Stimulated activated CD8-positive, alpha-beta memory T cell treated with anti-CD3 and anti-CD28 coated beads, Interleukin-15, amount 100 ng/mL, for 24 hours (primary cell): ENCODE data around the gene HSPA4.
"Not testable (repeated sequence)": the region's sequence is repeated elsewhere in the genome, so short reads cannot be mapped to it uniquely, and the experiment has no call there.

Experiments used
- DNase-seq: peaks from one replicate; pipeline ENCODE4 v3.0.0-alpha.2; 2020; ENCODE audit warnings: low read depth

Gene HSPA4

DNA sequence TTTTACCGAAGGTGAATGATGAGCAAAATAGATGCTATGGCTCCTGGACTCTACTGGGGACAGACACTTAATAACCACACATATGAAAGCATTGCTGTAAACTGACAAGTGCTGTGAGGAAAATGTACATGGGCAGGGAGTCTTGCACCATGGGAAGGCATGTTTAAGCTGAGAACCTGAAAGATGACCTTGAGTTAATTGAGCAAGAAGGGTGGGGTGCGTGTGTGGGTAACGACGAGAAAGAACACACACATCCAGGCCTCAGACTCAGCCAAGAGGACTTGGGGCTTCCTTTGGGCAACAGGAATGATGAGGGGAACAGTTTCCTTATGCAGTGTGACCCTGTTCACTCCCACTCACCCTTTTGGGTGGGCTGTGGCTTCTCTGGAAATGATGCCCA lies 73.1 kb downstream of the HSPA4 start:
- DNase-seq: no peak

DNA sequence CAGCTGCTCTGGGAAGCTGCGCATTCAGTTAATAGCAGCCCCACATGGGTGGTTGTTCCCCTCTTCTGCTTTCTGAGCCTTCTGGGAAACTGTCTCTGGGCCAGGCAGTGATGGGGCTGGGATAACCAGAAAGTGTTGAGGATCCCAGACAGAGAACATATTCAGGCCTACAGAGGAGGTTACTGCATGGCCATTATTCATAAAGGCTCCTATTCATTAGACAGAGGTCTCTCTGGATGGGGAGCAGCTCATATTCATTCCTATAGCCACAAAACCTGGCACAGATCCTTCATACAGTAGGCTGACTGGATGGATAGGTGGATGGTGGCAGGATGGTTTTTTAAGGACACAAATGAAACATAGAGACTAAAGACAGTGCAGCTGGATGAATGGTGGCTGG lies 76.3 kb downstream of the HSPA4 start:
- DNase-seq: no peak

DNA sequence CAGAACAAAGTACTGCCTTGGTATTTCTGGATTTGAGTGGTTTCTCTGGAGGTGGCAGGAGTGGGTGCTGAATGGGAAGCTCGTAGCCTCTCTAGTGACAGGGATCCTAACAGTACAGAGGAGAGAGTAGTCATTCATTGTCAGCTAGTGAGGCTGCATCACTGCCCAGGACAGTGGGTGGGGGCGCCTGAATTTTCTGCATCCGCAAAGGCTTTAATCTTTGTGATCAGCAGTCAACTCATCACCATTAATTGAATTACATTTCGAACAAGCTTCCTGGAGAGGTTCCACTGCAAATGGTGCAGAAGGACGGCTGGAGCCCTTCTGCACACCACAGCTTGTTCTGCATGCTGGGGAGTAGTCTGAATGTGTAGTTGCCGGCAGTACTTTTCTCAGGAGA lies 77.5 kb downstream of the HSPA4 start:
- DNase-seq: no peak

DNA sequence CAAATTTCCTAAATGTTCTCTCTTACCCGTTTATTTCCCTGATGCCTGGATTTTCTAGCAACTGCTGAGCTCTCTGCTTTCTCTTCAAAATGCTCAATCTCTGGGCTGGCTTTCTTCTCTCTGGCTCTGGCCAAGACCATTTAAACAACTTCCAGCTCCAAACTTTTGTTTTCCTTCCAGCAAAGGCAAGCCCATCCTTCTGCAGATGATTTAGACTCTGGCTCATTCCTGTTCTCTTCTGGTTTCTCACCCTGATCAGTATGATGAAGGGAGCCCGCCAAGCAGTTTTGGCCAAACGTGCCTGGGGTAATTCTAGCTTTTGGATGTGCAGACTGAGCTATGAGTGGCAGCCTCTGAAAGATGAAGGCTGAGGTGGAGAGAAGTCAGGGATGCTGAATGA lies 78.1 kb downstream of the HSPA4 start:
- no peak for DNase-seq

DNA sequence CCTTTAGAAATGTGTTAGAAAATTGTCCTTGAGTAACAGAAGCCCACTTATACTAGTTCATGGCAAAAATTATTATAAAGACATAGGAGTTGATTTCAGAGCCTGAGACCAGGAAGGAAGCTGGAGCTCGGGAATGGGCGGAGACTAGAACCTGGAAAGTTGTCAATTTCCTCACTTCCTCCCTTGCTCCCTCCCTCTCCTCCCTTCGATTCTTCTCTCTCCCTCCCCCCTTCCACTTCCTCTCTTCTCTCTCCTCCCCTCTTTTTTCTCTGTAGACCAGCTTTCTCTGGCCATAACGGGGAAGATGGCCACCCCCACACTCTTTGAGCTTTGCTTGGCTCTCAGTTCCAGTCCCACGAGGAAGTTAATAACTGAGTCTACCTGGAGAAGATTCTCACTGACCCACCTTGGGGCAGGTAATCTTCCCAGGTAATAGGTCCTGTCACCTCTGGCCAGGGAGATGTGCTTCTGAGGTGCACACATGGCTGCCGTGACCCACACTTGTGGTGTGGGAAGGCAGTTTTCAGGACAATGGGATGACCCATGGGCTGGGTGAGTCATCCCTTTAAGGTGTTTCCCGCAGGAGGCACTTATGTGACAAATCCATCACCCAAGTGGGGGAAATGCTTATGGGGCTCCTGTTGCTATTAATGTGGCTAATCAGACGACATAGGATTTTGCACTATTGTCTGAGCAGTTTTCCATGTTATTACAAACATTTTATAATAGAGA lies 78.7 kb downstream of the HSPA4 start:
- no peak for DNase-seq

DNA sequence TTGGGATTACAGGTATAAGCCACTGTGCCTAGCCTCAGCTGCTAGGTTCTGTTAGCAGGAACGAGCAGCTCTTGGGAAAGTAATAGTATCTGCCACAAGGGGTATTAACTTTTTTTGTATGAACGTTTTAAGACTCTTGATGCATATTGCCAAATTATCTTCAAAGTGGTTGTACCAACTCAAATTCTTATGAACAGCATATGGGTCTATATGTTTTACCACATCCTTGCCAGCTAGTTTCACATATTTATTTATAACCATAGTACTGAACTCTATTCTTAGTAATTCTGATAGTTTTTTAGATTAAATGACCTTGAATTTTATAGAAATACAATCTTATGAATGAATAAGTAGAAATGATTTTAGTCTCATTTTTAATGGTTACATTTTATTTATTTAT lies 80.9 kb downstream of the HSPA4 start:
- DNase-seq: no peak

DNA sequence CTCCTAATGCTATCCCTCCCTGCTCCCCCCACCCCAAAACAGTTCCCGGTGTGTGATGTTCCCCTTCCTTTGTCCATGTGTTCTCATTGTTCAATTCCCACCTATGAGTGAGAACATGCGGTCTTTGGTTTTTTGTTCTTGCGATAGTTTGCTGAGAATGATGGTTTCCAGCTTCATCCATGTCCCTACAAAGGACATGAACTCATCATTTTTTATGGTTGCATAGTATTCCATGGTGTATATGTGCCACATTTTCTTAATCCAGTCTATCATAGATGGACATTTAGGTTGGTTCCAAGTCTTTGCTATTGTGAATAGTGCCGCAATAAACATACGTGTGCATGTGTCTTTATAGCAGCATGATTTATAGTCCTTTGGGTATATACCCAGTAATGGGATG lies 81.4 kb downstream of the HSPA4 start:
- not testable (repeated sequence) for DNase-seq

DNA sequence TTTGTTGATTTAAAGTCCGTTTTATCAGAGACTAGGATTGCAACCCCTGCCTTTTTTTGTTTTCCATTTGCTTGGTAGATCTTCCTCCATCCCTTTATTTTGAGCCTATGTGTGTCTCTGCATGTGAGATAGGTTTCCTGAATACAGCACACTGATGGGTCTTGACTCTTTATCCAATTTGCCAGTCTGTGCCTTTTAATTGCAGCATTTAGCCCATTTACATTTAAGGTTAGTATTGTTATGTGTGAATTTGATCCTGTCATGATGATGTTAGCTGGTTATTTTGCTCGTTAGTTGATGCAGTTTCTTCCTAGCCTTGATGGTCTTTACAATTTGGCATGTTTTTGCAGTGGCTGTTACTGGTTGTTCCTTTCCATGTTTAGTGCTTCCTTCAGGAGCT lies 85.1 kb downstream of the HSPA4 start:
- DNase-seq: not testable (repeated sequence)

DNA sequence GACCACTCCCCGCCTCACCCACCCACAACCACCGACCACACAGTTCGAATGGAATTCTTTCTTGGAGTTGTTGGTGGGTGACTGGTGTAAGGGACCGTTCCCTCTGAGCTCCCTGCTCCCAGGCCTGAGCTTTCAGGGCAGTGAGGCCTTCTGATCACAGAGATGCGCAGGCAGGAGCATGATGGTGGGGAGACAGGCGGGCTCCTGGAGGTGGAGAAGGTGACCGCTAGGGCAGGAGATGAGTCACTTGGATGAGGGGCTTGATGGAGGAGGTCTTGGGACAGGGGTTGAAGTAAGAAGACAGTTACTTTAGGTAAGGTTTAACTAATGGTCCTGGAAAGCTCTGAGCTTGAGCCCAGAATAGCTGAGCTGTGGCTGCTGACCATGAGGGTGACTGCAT lies 88.5 kb downstream of the HSPA4 start:
- DNase-seq: no peak

DNA sequence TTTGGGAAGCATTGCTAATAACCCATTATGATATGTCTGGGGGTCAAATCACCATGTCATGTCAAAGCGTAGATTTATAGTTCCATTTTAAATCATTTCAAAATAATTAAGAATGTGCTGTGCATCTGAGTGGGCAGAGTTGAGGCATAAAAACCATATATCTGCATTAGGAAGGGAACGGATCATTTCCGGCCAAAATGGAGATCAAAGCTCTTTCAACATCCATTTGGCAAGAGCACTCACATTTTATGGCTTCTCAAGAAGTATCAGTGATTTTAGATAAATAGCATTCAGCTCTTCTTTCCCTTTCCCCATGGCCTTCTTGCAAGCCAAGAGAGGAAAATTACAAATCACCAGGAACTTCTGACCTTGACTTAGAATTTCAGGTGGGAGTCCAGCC lies 89.9 kb downstream of the HSPA4 start:
- DNase-seq: no peak

DNA sequence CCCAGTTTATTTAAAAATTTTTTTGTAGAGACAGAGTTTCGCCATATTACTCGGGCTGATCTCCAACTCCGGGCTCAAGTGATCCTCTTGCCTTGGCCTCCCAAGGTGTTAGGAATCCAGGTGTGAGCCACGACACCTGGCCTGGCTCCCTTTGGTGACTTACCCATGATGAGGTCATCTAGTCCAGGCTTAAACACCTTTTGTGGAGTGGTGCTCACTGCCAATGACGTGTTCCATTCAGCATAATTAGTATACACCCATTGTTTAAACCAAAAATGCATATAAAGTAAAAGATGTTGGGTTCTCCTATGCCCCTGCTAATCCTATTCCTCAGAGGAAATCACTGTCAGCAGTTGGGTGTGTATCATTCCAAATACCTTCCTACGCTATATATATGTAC lies 91.0 kb downstream of the HSPA4 start:
- no peak for DNase-seq

DNA sequence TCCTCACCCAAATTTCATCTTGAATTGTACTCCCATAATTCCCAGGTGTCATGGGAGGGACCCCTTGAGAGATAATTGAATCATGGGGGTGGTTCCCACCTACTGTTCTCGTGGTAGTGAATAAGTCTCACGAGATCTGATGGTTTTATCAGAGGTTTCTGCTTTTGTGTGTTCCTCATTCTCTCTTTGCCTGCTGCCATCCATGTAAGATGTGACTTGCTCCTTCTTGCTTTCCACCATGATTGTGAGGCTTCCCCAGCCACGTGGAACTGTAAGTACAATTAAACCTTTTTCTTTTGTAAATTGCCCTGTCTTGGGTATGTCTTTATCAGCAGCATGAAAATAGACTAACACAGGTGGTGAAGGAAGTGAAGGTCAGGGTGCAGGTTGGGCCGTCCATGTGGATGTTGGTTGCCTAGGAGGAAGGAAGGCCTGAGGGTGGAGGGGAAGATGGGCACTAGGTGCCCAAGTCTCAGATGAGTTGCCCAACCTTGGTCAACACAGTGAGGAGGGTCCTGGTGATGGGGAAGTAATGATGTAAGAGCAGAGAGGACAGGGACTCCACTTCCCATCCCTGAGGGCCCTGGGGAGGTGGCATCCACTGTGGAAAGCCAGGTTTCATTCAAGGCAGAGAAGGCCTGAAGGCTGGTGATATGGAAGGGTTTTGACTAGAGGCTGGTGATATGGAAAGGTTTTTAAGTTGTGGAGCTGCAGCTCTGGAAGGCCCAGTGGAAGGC lies 92.6 kb downstream of the HSPA4 start:
- no peak for DNase-seq

DNA sequence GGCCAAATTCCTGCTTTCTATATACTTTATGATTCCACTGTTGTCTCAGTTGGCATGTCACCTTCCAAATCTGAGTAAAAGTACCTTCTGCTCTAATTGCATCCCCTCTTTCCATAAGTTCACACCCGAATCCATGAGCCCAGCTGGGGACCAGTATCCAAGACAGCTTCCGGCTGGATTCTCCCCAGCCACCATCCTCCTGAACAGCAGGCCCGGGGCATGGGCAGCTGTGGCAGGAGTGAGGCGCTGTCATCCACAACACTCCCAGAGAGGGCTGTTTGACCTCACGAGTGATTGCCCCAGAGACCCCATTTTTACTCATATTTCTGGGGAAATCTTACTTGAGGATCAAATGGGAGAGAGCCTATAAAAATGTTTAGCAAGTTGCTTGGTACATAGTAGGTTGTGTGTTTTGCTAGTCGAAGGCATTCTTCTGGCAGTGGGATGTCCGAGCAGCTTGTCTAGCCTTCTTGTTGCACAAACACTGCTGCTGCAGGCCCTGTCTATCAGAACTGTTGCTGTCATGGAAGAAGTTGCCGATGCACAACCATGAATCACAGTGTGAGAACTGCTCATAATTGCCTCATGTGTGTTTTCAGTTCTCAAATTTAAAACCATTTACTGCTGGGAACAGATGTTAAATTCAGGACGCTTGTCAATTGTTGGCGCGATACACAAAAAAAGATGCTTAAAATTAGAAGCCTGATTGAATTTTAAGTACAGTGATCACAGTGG lies 93.8 kb downstream of the HSPA4 start:
- no peak for DNase-seq

DNA sequence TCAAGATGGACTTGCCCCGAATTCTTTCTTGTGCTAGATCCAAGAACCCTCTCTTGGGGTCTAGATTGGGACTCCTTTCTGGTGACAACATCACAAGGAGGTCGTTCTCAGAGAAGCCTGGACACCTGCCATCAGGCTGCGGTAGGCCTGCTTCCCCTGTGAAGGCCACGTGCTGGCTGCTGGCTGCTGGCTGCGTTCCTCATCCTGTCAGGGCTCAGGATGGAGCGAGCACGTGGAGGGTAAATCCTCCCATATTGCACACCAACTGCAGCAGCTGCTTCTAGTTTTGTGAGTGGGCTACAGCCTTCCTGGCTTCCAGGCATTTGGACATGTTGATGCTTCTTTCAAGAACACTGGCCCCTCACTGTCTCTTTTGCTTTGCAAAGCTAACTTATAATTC lies 95.6 kb downstream of the HSPA4 start:
- no peak for DNase-seq

DNA sequence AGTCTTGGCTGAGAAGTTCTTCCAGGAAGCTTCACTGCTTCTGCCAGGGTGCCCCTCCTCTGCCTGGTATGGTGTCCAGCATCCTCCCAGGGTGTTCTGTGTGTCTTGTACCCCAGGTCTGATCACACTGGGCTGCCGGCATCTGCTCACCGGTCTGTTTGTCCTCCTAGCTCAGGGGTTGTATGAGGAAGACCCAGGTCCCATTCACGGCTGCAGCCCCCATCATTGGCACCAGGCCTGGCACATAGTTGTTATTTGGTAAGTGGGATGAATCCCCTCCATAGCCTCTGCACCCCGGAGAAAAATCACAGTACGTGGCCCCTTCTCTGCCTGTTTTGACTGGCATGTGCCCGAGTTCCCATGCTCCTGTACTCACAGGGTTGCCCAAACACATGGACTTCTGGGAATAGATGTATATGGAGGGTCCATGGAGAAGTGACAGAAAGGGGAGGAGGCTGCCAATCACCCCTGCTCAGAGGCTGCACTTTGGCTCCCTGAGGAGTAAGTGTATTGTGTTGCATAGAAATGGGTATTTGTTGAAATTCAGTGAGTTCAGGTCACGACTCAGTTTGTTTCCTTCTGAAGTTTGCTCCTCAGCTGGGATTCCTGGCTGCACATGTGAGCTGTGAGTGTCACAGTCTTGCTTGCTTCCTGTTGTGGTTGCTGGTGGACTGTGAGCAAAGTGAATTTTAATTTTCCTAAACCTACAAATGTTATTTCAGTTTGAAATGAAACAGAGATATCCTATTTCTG lies 96.2 kb downstream of the HSPA4 start:
- DNase-seq: no peak

DNA sequence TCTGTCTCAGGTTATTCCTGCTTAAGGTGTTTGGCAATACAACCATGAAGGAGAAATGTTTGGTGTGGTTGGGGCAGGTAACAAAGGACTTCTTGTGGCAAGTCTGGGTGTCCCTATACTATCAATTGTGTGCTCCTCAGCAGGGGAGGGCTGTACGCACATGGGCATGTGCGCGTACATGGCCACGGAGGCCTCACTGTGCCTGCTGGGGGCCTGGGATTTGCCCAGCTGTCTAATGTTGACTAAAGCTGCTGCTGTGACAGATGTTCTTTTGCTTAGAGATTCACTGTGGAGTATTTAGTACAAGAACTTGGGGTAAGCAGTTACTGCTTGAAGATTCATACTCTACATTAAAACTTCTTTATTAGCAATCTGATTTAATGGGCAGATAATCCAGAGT lies 97.5 kb downstream of the HSPA4 start:
- no peak for DNase-seq

DNA sequence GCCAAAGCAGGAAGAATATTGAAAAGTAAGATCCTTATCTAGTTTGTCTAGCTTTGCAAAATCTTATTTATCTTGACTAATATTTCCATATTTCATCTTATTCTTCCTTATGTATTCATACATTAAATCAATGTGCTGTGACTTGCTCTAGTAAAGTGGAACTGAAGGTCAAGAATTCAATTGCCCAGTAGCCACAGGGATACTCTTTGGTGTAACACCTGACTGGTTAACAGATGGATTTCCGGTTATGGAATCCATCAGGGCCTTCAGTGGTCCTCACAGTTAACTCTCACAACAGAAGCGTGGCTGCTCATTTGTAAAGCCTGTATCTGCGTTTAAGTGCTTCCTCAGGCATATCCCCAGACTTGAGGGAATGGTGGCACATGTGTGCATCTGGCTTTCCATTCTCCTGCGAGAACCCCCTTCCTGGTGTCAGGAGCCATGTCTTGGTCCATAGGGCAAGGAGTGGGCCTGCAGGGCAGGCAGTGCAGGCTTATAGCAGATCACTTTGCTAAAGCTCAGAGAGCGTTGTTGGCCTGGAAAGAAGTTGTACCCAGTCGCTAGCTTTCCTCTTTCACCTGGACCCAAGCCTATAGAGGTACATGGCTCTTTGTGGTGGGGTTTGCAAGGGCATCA lies 99.2 kb downstream of the HSPA4 start:
- DNase-seq: no peak

DNA sequence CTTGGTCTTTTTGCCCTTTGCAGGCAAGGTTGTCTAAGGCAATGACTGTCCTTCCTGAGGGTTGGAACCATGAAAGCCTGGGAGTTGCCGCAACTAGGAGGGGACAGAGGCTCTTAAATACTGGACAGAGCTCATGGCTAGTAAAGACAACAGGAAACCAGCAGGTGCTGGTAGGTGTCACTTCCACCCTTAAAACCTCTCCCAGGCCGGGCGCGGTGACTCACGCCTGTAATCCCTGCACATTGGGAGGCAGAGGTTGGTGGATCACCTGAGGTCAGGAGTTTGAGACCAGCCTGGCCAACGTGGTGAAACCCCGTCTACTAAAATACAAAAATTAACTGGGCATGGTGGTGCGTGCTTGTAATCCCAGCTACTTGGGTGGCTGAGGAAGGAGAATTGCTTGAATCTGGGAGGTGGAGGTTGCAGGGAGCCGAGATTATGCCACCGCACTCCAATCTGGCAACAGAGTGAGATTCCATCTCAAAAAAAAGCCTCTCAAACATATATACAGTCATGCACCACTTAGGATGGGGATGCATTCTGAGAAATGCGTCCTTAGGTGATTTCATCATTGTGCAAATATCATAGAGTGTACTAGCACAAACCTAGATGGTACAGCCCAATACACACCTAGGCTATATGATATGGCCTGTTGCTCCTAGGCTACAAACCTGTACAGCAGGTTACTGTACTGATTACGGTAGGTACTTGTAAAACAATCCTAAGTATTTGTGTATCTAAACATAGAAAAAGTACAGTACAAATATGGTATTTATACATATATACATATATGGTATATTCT lies 102.7 kb downstream of the HSPA4 start:
- no peak for DNase-seq

DNA sequence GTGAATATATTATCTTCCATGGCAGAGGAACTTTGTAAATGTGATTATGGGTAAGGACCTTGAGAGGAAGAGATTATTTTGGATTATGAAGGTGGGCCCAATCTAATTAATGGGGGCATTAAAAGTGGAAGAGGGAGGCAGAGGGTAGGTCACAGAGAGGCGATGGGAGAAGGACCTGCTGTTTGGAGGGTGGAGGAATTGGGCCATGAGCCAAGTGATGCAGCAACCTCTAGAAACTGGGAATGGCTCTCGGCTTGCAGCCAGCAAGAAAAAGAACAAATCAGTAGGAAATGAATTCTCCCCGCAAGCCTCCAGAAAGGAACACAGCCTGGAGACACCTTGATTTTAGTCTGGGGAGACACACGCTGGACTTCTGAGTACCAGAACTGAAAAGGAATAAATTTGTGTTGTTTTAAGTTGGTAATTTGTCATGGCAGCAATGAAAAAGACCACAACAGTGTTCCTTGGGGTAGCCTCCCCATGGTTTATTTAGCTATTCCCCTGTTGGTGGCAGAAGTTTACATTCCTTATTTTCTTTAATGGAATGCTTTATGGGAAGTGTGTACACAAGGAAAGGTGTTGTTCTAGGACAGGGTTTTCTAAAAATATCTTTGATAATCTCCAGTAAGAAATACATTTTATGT lies 103.6 kb downstream of the HSPA4 start:
- no peak for DNase-seq
